GM12878 (cell line): Measurements from ENCODE around the gene WNT16. TPM values are rescaled to one million over a fixed set of nuclear protein-coding genes. Genes with fewer than 3 reads are reported as not detected.

Source experiments
- ETV6 ChIP-seq, 2 experiments: fragments of 450-650 bp in 1 of 2; IDR thresholded peaks in 1 of 2; conservative IDR thresholded peaks in 1 of 2; 2 replicates each; pipeline ENCODE4 v1.6.1; 2014; ENCODE audit warnings: antibody characterized with exemption in 1 of 2, borderline replicate concordance in 1 of 2, low read depth in 1 of 2, mild to moderate bottlenecking in 1 of 2, moderate library complexity in 1 of 2
- HDAC6 ChIP-seq: fragments of 200-600 bp; sonication (generic); IDR thresholded peaks from one replicate; pipeline ENCODE4 v1.8.0; 2017; ENCODE audit warnings: antibody characterized with exemption; ENCODE audit not compliant: unreplicated experiment
- LARP7 ChIP-seq: fragments of 450-650 bp; IDR thresholded peaks from 2 replicates; pipeline ENCODE4 v1.6.1; 2017; ENCODE audit warnings: mild to moderate bottlenecking
- MTA2 ChIP-seq: fragments of 450-650 bp; IDR thresholded peaks from 2 replicates; pipeline ENCODE4 v1.6.1; 2016; ENCODE audit warnings: low read depth, mild to moderate bottlenecking, moderate library complexity
- MTA3 ChIP-seq: IDR thresholded peaks from 2 replicates; pipeline ENCODE4 v1.6.1; 2012; ENCODE audit warnings: low read length, inconsistent platforms, borderline replicate concordance
- PML ChIP-seq: IDR thresholded peaks from 2 replicates; pipeline ENCODE4 v1.6.1; 2012; ENCODE audit warnings: low read length, inconsistent platforms
- RAD51 ChIP-seq: fragments of 450-650 bp; IDR thresholded peaks from 2 replicates; pipeline ENCODE4 v1.6.1; 2016; ENCODE audit warnings: moderate library complexity, mild to moderate bottlenecking, inconsistent platforms
- RUNX3 ChIP-seq: IDR thresholded peaks from 2 replicates; pipeline ENCODE4 v1.6.1; 2012; ENCODE audit warnings: low read length, inconsistent platforms
- SMAD1 ChIP-seq: fragments of 450-650 bp; IDR thresholded peaks from 2 replicates; pipeline ENCODE4 v1.6.1; 2018; ENCODE audit warnings: mild to moderate bottlenecking, low read depth; ENCODE audit not compliant: partially characterized antibody
- SPI1 ChIP-seq: IDR thresholded peaks from 2 replicates; pipeline ENCODE4 v1.6.1; 2011; ENCODE audit warnings: low read depth, mild to moderate bottlenecking, low read length, moderate library complexity, borderline replicate concordance; ENCODE audit not compliant: insufficient read depth
- ZBTB40 ChIP-seq: fragments of 450-650 bp; IDR thresholded peaks from 2 replicates; pipeline ENCODE4 v1.6.1; 2016; ENCODE audit warnings: mild to moderate bottlenecking, moderate library complexity, borderline replicate concordance
- ZNF687 ChIP-seq: fragments of 450-650 bp; IDR thresholded peaks from 2 replicates; pipeline ENCODE4 v1.6.1; 2017; ENCODE audit warnings: mild to moderate bottlenecking, moderate library complexity
- ZSCAN29 ChIP-seq: fragments of 450-650 bp; IDR thresholded peaks from 2 replicates; pipeline ENCODE4 v1.6.1; 2017; ENCODE audit warnings: mild to moderate bottlenecking, moderate library complexity
- polyA plus RNA-seq, 11 experiments: library from polyadenylated mRNA; depleted of rRNA in 4 of 11; unstranded in 6 of 11; stranded (reverse) in 5 of 11; fragments of >200 nt; fragmentation: Nextera tagmentation in 4 of 11; fragmentation: Illumina TruSeq in 1 of 11; extraction: Ambion mirVana in 4 of 11; extraction: Trizol in 1 of 11; gene quantifications; 1 replicate in 1 of 11; 2 replicates in 10 of 11; pipeline versions ENCODE4 v1.2.1 to v1.2.3, GENCODE V29; 2011 to 2016; ENCODE audit warnings: inconsistent platforms in 2 of 11, missing spikeins in 2 of 11, low read depth in 1 of 11
- total RNA-seq, 4 experiments: library from RNA; depleted of rRNA in 3 of 4; stranded (reverse); fragments of >200 nt in 3 of 4; fragmentation: Illumina TruSeq in 1 of 4; extraction: Trizol in 1 of 4; gene quantifications; 2 replicates each; pipeline versions ENCODE4 v1.2.1 to v1.2.3, GENCODE V29; 2013 to 2021
- TF ChIP-seq, protein P1 (sequence below): fragments of 450-650 bp; IDR thresholded peaks from 2 replicates; pipeline ENCODE4 v1.6.1; 2017; ENCODE audit warnings: mild to moderate bottlenecking, moderate library complexity

The WNT16 gene
- total and polyA plus RNA-seq, 10 of the 15 experiments (the other 5 are each of a cell fraction or from before 2014, with no cell fraction given) = 0.05 to 0.11 (median 0.06) TPM; not detected in 5

DNA sequence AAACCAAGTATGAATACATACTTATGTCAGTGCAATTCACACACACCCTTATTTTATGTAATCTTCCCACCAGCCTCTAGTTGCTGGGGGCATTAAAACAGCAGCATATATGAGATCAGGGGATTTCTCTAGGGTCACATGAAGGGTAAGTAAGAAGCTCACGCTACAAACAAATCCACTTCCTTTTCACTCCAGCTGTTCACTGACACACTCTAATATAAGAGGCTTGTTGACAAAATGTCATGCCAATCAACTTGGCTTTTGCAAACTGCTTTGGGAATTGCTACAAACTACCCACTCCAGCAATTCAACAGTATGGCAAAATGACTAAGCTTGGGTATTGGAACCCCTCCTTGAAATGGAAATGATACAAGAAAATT is 57.0 kb downstream of the WNT16 start (continued):
- TF ChIP-seq HDAC6 = no peak
- TF ChIP-seq RUNX3 = peak; percentile 52
- no peak for TF ChIP-seq ZBTB40
- TF ChIP-seq ZNF687 = 0 out of 2 replicates have a peak, but pooled peaks have one; percentile 29
- TF ChIP-seq RAD51 = peak; percentile 91
- peak; percentile 81 for TF ChIP-seq MTA2
- TF ChIP-seq SPI1 = peak; percentile 85
- TF ChIP-seq SMAD1 = peak; percentile 64
- peak in 1 of 2 experiments; percentile 55; a peak in 1 of 4 replicates for TF ChIP-seq ETV6 (conservative IDR thresholded peaks at IDR 0.05 in 1 of 2, IDR thresholded peaks at IDR 0.05 in 1 of 2; ENCODE audit: borderline replicate concordance in 1 of 2, low read depth in 1 of 2)
- no peak; the same call in 1 of the 2 replicates for TF ChIP-seq MTA3
- TF ChIP-seq, protein P1, sequence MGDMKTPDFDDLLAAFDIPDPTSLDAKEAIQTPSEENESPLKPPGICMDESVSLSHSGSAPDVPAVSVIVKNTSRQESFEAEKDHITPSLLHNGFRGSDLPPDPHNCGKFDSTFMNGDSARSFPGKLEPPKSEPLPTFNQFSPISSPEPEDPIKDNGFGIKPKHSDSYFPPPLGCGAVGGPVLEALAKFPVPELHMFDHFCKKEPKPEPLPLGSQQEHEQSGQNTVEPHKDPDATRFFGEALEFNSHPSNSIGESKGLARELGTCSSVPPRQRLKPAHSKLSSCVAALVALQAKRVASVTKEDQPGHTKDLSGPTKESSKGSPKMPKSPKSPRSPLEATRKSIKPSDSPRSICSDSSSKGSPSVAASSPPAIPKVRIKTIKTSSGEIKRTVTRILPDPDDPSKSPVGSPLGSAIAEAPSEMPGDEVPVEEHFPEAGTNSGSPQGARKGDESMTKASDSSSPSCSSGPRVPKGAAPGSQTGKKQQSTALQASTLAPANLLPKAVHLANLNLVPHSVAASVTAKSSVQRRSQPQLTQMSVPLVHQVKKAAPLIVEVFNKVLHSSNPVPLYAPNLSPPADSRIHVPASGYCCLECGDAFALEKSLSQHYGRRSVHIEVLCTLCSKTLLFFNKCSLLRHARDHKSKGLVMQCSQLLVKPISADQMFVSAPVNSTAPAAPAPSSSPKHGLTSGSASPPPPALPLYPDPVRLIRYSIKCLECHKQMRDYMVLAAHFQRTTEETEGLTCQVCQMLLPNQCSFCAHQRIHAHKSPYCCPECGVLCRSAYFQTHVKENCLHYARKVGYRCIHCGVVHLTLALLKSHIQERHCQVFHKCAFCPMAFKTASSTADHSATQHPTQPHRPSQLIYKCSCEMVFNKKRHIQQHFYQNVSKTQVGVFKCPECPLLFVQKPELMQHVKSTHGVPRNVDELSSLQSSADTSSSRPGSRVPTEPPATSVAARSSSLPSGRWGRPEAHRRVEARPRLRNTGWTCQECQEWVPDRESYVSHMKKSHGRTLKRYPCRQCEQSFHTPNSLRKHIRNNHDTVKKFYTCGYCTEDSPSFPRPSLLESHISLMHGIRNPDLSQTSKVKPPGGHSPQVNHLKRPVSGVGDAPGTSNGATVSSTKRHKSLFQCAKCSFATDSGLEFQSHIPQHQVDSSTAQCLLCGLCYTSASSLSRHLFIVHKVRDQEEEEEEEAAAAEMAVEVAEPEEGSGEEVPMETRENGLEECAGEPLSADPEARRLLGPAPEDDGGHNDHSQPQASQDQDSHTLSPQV = no peak
- TF ChIP-seq LARP7 = no peak
- peak; percentile 51; the same call in 1 of the 2 replicates for TF ChIP-seq PML
- TF ChIP-seq ZSCAN29 = no peak
